CD4-positive, alpha-beta T cell treated with Interleukin-17A for 1 hour (primary cell): ENCODE measurements around the gene NDUFS1.
A peak's percentile ranks its signal among the peaks of the same experiment; 100 is the strongest.
"Not testable (repeated sequence)": the region's sequence is repeated elsewhere in the genome, so short reads cannot be mapped to it uniquely, and the experiment has no call there.

Source experiments
- DNase-seq: peaks from one replicate; pipeline ENCODE4 v3.0.0-alpha.2; 2020

The NDUFS1 gene

DNA sequence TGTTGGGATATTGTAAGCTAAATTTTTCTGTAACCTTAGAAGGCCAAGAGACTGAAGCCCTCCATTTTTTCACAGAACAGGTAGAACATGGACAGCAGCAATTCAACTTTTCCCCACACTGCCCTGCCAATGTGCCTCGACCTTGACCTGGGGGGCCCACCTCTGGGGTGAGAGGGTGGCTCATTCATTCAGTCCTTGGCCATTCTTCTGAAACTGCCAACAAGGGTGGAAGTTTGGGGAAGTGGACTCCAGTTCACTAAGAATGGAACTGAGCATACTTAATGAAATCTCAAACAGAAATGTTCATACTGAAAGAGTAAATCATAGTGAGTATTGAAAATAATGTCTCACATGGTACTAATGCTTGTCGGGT is 1.5 kb upstream of the NDUFS1 start:
- no peak for DNase-seq

DNA sequence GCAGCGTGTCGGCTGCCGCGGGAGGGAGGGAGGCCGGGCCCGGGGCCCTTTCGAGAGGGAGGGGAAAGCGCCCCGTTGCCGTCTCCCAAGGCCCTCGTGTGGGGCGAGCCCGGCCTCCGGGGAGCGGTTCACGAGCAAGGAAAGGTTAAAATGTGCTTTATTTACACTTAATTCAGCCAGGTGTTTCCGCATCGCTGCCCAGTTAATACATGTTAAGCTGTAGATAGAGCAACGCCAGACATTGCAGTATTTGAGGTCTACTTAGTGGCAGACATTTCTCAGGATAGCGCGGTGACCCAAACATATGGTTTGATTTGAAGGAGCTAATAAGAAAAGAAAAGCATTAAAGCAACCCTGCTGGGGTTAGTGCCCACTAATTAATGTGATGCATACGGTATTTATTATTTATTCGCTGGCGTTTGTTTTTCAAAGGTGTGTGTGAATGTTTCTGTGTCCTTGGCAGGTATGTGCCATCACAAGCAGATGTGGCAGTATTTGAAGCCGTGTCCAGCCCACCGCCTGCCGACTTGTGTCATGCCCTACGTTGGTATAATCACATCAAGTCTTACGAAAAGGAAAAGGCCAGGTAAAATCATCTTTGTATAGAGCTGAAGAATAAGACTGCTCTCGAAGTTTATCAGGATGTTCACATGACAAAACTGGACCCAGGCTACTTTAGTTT is 1.0 kb upstream of the NDUFS1 start:
- DNase-seq: peak; percentile 8

DNA sequence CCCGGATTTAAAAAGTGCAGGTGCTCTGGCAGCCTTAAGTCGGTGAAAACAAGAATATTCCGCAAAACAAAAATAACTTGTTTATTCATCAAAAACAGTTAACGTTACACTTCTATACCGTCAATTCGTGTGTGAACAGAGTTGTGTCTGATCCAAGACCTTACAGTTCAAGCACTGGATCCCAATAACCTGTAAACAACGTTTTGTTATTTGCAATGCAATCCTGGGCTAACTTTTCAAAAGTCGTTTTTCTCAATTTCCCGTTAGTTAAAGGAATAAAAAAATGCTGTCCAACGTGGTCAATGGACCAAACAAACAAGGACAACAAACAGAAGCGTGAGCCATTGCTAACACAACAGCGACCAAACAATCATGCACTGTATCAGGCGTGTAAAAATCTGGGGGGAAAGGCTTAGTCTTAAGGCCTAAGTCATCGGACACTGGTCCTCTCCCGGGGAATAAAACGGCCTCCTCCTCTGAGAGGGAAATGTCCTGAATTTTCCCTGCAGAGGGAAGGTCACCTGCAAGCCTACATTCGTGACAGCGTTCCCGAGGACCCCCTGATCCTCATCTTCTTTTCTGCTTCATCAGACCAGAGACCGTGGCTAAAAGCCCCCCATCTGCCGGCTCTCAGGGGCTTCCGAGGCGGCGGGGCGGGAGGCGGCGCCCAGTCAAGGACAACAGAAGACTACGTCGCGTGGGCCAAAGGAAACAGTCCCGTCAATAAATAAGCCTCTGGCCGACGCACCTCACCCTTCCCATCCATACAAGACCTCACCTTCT is 490 bp downstream of the NDUFS1 start:
- no peak for DNase-seq

DNA sequence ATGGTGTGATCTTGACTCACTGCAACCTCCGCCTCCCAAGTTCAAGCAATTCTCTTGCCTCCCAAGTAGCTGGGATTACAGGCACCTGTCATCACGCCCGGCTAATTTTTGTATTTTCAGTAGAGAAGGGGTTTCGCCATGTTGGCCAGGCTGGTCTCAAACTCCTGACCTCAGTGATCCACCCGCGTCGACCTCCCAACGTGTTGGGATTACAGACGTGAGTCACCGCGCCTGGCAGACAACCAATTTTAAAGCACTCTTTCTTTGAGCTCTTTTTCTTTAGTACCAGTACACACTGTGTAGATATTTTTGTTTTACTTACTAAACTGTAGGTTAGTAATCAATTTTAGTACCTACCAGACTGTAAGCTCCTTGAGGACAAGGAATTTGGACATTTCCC is 2.2 kb downstream of the NDUFS1 start:
- DNase-seq: not testable (repeated sequence)

DNA sequence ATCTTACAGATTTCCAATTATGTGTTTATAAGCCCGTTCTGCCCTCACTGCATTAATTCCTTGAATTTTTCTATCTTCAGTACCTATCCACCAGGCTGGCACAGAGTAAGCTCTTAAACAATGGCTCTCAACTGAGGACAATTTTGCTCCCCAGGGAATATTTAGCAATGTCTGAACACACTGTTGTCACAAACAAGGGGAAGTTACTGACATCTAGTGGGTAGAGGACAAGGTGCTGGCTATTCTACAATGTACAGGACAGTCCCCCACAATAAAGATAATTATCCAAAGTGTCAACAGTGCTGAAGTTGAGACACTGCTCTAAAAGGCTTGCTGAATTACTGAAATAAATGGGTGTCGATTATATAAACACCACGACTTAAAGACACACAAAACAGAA is 5.0 kb downstream of the NDUFS1 start:
- DNase-seq: no peak

DNA sequence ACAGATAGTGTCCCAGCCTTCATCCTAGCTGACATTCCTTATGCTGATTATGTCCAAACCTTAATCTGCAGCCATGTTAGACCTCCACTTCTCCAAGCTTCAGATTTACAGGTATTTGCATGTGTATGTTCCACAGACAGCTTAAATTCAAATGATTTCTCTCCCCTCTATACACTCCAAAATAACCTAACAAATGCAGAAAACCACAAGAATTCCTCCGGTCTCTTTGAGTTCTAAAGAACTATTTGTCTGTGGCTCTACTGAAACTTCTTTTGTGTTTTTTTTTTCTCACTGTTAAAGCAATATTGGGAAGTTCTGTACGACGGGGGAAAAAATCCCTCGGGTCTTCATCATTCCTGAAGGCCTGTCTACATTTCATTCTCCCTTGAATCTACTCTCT is 8.6 kb downstream of the NDUFS1 start:
- DNase-seq: no peak

DNA sequence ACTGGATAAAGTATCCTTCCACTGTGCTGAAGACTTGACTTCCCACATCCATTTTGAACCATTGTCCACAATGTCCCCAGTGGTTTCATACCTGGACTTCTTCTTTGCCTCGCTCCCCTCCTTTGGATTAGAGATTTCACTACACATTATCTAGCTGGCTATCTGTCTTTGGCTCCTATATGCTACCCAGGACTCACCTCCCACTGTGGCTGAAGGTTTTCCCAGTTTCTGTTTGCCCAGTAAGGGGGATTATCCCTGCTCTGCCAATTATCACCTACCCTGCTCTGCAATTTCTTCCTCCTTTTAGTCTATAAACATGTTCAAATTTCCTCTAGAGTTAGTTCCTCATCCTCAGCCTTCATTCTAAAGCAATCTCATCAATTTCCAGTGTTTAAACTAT is 9.1 kb downstream of the NDUFS1 start:
- no peak for DNase-seq

DNA sequence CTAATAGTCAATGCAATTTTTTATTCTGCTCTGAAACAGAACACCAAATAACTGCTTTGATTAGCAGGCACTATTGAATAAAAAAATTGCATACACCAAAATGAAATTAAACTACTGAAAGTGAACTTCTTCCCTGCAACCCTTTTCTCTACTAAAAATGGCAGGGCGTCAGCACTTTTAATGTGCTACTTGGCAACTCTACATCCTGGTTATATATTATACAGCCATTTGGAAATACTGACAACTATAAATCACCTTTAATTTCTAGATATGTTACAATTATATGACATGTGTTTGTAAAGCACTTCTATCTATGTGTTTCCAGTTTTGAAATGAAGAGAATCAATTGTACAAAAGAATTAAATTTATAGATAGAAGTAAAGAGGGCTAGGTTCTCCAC is 9.9 kb downstream of the NDUFS1 start:
- DNase-seq: no peak

DNA sequence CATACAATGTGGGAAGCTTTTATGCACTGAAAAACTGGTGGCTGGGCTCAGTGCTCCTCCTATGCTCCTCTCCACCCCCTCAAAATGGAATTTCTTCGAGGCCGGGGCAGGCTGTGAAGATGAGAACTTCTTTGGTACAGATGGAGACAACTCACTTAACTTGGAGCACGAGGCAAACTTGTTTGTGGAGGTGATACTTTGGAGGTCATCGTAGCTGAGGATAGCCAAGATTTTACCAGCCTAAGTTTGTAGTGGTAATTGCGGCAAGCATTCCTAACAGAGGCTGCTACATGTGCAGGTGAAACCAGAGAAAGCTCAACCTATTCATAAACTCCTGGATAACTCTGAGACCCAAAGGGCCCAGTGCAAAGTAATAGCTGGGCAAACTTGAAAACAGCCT is 13.6 kb downstream of the NDUFS1 start:
- DNase-seq: no peak

DNA sequence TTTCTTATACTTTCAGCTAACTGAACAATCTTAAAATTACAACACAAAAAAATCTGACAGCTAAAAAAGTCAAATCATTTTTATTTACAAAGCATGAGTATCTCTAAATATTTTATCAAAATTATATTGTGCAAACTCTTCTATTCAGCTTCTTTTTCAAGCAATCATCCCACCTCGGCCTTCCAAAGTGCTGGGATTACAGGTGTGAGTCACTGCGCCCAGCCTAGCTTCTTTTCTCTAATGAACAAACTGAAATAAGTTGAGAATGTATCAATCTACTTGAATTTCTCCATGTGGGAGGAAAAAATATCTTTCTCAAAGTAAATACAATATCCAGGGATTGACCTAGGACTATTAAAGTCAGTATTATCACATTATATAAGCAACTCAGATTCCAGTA is 14.9 kb downstream of the NDUFS1 start:
- no peak for DNase-seq

DNA sequence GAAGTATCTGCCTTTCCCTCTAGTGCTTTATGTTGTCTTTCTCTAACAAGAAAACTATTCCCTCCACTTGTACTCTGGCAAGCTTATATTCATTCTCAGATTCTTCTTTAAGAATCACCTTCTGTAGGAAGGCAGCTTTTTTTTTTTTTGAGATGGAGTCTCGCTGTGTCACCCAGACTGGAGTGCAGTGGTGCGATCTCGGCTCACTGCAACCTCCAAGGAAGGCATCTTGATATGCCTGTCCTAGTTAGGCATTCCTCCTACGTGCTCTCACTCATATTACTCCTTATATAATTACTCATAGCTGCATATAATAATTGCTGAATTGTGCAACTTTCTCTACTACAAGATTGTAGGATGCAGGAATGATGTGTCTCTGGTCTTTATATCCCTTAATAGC is 15.8 kb downstream of the NDUFS1 start:
- DNase-seq: no peak

DNA sequence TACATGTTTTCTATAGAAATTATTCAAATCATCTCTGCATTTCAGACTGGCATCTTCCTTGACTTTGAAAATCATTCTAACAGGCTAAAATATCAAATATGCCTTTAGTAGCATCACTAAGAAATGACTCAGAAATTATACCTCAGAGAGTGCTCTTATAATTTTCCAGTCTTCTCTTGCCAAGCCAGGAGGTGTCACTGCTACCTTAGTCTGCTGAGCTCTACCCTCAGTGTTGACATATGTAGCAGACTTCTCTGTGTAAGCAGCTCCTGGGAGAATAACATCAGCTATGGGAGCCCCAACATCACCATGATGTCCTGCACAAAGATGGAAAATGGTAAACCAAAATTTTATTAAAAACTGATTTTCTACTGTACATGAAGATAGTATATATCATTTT is 31.6 kb downstream of the NDUFS1 start:
- no peak for DNase-seq

DNA sequence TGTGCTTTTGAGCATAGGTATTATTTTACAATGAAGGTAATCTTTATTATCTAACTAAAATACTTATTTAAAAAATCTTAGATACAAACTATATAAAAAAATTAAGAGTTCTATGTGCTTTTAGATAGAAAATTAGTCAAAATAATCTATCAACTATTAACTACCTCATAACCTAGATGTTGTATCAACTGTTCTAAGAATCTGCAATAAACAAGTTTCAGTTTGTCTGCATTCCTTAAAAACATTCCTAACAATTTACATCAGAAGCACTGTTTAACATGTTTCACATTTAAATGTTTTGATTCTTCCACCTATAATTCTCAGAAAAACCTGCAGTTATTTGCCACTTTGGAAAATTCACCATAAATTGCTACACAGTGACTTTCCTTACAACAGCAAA is 33.3 kb downstream of the NDUFS1 start:
- no peak for DNase-seq

DNA sequence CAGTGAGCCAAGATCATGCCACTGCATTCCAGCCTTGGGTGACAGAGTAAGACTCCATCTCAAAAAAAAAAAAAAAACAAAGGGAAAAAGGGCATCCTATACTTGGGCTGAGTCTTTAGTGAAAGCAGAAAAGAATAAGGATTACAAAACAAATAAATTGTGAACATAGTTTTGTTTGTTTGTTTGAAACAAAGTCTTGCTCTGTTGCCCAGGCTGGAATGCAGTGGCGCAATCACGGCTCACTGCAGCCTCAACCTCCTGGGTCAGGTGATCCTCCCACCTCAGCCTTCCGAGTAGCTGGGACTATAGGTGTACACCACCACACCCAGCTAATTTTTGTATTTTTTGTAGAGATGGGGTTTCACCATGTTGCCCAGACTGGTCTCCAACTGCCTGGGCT is 36.7 kb downstream of the NDUFS1 start:
- DNase-seq: not testable (repeated sequence)

DNA sequence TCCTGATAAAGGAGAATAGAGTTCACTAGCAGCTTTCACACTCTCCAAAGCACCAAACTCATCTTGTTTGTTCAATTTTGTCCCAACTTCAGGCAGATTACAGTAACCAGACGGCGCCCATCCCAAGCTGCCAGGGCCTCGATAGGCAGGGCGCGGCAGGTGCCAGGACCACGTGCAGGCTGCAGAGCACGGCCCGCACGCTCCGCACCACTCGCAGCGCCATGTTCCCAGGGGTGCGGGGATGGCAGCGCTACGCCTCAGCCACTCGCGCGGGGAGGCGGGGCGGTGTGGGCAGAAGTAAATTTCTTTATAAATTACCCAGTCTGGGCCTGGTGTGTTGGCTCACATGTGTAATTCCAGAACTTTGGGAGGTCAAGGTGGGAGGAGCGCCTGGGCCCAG is 43.0 kb downstream of the NDUFS1 start:
- no peak for DNase-seq

DNA sequence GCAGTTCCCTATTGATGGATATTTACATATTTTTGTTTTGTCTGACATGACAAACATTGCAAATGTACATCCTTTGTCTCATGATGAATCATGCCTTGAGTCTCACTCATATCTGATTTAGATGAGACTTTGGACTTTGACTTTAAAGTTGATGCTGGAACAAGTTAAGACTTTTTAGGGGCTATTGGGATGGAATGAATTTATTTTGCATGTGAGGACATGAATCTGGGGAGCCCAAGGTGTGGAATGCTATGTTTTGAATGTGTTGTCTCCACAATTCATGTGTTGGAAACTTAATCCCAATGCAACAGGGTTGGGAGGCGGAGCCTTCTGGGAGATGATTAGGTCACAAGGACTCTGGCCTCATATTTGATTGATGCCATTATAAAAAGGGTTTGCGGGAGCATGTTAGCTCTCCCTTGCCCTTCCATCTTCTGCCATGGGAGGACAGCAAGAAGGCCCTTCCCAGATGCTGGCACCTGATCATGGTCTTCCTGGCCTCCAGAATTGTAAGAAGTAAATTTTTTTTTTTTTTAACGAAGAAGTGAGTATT is 44.1 kb downstream of the NDUFS1 start:
- DNase-seq: no peak

DNA sequence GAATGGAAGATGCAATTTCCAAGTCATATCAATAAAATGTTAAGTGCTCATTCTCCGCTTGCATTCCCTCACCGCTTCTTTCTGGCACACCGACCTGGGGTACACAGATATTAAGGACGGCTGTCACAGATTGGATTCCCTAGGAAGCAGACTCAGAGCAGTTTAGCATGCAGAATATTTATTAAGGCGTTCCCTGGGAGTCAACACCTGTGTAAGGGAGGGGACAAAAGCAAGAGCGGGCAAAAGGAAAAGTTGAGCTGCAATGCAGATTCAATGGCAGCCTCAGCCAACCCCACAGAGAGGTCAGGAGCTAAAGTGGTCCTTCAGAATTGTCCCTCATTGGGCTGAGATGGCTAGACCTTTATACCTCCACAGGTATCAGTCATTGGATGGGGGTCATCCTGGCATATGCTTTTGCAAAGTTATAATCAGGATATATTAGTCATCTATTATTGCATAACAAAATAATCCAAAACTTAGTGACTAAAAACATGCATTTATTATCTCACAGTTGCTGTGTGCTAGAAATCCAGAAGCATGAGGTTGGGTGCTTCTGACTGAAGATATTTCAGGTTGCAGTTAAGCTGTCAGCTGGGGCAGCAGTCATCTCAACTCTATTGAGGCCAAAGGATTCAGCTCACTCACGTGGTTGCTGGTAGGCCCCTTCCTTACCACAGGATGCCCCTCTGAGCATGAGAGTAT is 46.2 kb downstream of the NDUFS1 start:
- DNase-seq: no peak

DNA sequence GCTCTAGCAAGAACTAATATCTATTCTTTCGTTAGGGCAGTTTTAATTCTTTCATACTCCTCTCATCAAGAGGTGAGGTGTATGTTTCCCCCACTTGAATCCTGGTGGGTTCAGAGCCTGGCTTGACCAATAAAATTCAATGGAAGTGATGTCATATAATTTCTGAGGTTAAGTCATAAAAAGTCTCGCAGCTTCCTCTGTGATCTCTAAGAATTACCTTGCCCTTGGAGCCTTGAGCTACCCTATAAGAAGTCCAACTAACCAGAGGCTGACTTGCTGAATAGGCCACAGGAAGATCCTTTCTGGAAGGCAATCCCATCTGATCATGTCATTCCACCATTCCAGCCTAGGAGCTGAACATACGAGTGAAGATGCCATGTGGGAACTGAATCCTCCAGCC is 47.1 kb downstream of the NDUFS1 start:
- DNase-seq: no peak

DNA sequence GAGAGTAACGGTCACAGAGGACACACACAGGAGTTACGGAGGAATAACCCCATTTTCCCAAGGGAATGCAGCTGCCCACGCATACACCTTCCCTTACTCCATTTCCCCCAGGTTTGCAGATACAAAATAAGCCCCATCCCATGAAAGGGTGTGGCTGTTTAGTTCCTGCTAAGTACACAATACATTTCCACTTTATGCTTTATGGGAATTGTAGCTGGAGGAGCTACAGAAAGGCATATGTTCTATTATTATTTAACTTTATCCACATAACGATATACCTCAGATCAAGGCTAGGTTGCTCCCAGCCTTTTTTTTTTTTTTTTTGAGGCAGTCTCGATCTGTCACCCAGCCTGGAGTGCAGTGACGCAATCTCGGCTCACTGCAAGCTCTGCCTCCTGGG is 50.5 kb downstream of the NDUFS1 start:
- no peak for DNase-seq

DNA sequence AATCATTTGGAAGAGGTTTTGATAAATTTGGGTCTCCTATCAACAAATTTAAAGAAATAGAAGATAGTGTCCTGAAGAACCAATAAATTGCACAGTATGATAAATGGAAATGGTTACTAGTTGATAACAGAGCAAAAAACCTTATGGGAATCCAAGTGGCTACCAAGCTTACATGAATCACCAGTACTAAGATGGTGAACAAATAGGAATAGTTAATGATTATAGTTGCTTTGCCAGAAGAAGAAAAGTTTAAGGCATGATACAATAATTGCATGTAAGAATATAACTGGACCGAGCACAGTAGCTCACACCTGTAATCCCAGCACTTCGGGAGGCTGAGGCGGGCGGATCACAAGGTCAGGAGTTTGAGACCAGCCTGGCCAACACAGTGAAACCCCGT is 53.7 kb downstream of the NDUFS1 start:
- DNase-seq: no peak

DNA sequence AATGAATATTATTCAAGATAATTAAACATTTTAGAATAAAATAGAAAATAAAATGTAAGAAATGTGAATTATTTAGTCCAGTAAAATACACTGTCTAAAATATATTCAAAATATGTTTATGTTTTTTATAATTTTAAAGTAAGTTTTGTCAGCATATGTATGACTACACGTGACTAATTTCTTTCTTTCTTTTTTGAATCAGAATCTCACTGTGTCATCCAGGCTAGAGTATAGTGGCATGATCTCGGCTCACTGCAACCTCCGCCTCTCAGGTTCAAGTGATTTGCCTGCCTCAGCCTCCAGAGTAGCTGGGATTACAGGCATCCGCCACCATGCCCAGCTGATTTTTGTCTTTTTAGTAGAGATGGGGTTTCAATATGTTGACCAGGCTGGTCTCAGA is 54.2 kb downstream of the NDUFS1 start:
- DNase-seq: no peak

DNA sequence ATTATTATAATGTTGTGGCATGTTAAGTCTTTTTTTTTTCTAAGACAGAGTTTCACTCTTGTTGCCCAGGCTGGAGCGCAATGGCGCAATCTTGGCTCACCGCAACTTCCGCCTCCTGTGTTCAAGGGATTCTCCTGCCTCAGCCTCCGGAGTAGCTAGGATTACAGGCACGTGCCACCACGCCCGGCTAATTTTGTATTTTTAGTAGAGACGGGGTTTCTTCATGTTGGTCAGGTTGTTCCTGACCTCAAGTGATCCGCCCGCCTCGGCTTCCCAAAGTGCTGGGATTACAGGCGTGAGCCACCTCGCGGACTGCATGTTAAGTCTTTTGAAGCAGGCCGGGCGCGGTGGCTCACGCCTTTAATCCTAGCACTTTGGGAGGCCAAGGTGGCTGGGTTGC is 60.4 kb downstream of the NDUFS1 start:
- DNase-seq: not testable (repeated sequence)

DNA sequence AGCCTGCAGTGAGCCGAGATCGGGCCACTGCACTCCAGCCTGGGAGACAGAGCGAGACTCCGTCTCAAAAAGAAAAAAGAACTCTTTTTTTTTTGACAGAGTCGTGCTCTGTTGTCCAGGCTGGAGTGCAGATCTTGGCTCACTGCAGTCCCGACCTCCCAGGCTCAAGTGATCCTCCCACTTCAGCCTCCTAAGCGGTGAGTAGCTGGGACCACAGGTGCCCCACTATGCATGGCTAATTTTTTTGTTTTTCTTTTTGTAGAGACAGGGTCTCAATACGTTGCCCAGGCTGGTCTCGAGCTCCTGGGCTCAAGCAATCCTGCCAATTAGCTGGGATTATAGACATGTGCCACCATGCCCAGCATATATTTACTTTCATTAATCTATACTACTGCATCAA is 60.8 kb downstream of the NDUFS1 start:
- no peak for DNase-seq

DNA sequence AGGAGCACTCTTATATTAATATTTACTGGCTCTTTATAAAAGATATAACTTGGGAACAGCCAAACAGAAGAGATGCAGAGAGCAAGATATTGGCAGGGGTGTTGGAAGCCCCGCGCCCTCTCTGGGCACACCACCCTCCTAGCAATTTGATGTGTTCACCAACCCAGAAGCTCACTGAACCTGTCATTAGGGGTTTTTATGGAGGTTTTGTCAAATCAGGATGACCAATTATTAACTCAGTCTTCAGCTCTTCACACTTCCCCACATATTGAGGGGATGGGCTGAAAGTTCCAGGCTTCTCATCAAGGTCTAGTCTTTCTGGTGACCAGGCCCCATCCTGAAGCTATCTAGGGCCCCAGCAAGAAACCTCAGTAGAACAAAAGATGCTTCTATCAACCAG is 62.4 kb downstream of the NDUFS1 start:
- no peak for DNase-seq
